Esophagus squamous epithelium (tissue), 5 donors: Measurements from ENCODE around the gene CPA2. TPM values are rescaled to one million over a fixed set of nuclear protein-coding genes. Genes with fewer than 3 reads are reported as not detected.
A peak's percentile ranks its signal among the peaks of the same experiment; 100 is the strongest.

Experiments
- DNase-seq: peaks from one replicate; lab custom pipeline; 2025; lab: John Stamatoyannopoulos, UW
- H3K27ac ChIP-seq, 4 donors: fragments of 200-600 bp; sonication (generic); one replicate each; pipeline ENCODE4 v1.5.1; 2016 to 2019; ENCODE audit warnings: mild to moderate bottlenecking in 1 of 4
- H3K27me3 ChIP-seq, 4 donors: fragments of 200-600 bp; sonication (generic); 1 replicate in 3 of 4; 2 replicates in 1 of 4; pipeline versions ENCODE4 v1.5.1 to v1.6.0; 2017 to 2021; ENCODE audit warnings: antibody characterized with exemption in 1 of 4
- H3K36me3 ChIP-seq, 3 donors: fragments of 200-600 bp; sonication (generic); one replicate each; pipeline ENCODE4 v1.5.1; 2016 to 2019
- H3K4me1 ChIP-seq, 3 donors: fragments of 200-600 bp; sonication (generic); one replicate each; pipeline ENCODE4 v1.5.1; 2017 to 2019
- H3K4me3 ChIP-seq, 4 donors: fragments of 200-600 bp; sonication (generic); 1 replicate in 3 of 4; 2 replicates in 1 of 4; pipeline ENCODE4 v1.5.1; 2016 to 2019; ENCODE audit warnings: mild to moderate bottlenecking in 2 of 4, moderate library complexity in 1 of 4
- H3K9me3 ChIP-seq, 3 donors: fragments of 200-600 bp; sonication (generic); one replicate each; pipeline ENCODE4 v1.5.1; 2016 to 2019
- CTCF ChIP-seq, 6 experiments: fragments of 450-650 bp in 4 of 6; fragments of 200-600 bp in 2 of 6; sonication (generic) in 2 of 6; IDR thresholded peaks; one replicate each; pipeline ENCODE4 v1.5.1; 2016 to 2019; ENCODE audit warnings: antibody characterized with exemption in 6 of 6, mild to moderate bottlenecking in 4 of 6, moderate library complexity in 4 of 6
- POLR2A ChIP-seq, 4 donors: fragments of 450-650 bp; IDR thresholded peaks; one replicate each; pipeline ENCODE4 v1.6.1; 2017; ENCODE audit warnings: antibody characterized with exemption in 4 of 4, mild to moderate bottlenecking in 4 of 4, moderate library complexity in 3 of 4
- WGBS, 2 donors: methylation state at CpG; one replicate each; pipeline ENCODE4 v1.1.5; 2018; 5-methylcytosine and 5-hydroxymethylcytosine counted together
- intact Hi-C: fragments of 100-400 bp; cut with DNase I; formaldehyde crosslinking; loops from one replicate; pipeline ENCODE4 v1.15.0; 2022
- total RNA-seq, 4 donors: library from RNA; depleted of rRNA; stranded (reverse); fragments of >200 nt; gene quantifications; one replicate each; pipeline ENCODE4 v1.1.0, GENCODE V29; 2016
- donor health status: DM: yes; HTN: yes; CAD: no.

Gene CPA2
- total RNA-seq, 4 donors from 2014 or later: not detected

DNA sequence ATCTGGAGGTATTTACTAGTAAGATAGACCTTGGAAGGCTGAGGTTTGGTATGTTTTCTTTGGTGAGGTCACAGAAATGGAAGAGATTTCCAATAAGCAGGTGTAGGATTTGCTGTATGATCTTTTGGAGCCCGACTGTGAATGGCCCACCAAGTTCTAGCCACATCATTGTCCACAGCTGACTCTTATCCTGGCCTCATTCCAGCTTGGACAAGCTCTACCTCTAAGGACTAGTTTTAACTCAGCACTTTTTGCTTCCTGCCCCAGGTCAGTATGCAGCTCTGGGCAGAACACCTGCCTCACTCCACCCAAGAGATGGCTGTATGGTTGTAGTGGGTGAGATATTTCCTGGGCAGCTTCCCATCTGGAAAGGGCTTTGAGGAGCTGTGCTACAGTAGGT lies 20.2 kb downstream of the CPA2 start:
- WGBS, 2 donors: 50 to 55% methylated on average over 1 of the region's 1 CpG

GRCh38 chr7:130288168-130288567 lies 21.5 kb downstream of the CPA2 start:
- no peak for DNase-seq
- WGBS, 2 donors: 86 to 87% methylated on average over 4 of the region's 4 CpGs
- Histone ChIP-seq H3K4me3 (no peak overlapping the region), H3K4me1 (peaks cover 0 to 44% (median 11%) of the 10 kb centered on the region in 3 donors), H3K27ac (peak overlapping the region in 3 of 4 donors; percentile 29 to 77 (median 51)), H3K27me3 (no peaks in the 10 kb centered on the region), H3K9me3 (no peaks in the 10 kb centered on the region), H3K36me3 (no peaks in the 10 kb centered on the region)
- intact Hi-C loops: no loop called here
- TF ChIP-seq POLR2A (IDR thresholded peaks at IDR 0.05) (no peak), CTCF (IDR thresholded peaks at IDR 0.05) (no peak)

More for the DNA sequence above, 20.2 kb downstream of the CPA2 start:
- TF ChIP-seq POLR2A (IDR thresholded peaks at IDR 0.05) (no peak), CTCF (IDR thresholded peaks at IDR 0.05) (no peak)
- intact Hi-C loops: no loop called here
- Histone ChIP-seq H3K27ac (no peak overlapping the region), H3K36me3 (no peaks in the 10 kb centered on the region), H3K4me3 (no peak overlapping the region), H3K9me3 (no peaks in the 10 kb centered on the region), H3K4me1 (peaks cover 0 to 31% (median 4%) of the 10 kb centered on the region in 3 donors), H3K27me3 (no peaks in the 10 kb centered on the region)
- no peak for DNase-seq

DNA sequence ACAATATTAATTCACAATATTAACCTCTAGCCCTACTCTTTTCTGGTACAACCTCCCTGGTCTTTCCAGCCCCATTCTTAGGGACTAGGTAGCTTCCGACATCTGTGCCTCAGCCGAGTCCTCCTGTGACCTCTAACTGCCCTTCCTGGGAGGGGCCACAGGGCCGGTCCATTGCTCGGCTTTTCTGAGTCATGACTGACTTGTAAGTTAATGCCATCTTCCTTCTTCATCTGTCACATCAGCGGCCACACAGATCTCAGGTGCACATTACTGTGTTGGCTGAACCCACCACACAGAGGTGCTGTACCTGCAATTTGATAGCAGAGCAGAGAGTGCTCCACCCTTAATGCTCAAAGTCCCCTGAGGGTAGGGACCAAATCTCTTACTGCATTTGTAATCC lies 22.2 kb downstream of the CPA2 start:
- intact Hi-C loops: no loop called here
- TF ChIP-seq POLR2A (IDR thresholded peaks at IDR 0.05): no peak
- peak in 1 of 6 experiments; percentile 7 for TF ChIP-seq CTCF (IDR thresholded peaks at IDR 0.05)
- Histone ChIP-seq H3K9me3 (no peaks in the 10 kb centered on the region), H3K27me3 (no peaks in the 10 kb centered on the region), H3K4me1 (peaks cover 4 to 50% (median 15%) of the 10 kb centered on the region in 3 donors), H3K27ac (peak overlapping the region in 3 of 4 donors; percentile 72 to 77 (median 75)), H3K36me3 (no peaks in the 10 kb centered on the region), H3K4me3 (no peak overlapping the region)
- DNase-seq: no peak
- 49 to 61% methylated on average over 5 of the region's 5 CpGs for WGBS, 2 donors

DNA sequence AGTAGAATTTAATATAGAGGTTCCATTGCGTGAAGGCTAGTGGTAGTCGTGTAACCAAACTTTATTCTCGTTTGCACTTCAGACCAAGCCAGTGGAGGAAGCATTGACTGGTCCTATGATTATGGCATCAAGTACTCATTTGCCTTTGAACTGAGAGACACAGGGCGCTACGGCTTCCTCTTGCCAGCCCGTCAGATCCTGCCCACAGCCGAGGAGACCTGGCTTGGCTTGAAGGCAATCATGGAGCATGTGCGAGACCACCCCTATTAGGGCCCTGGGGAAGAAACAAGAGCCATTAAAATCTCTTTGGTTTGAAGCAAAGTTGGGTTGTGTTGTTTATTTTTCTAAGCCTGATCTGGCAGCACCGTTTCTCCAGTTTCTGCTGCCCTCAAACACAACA lies 22.8 kb downstream of the CPA2 start:
- H3K27ac ChIP-seq: peak overlapping the region in 3 of 4 donors; percentile 72 to 77 (median 75)
- no peak overlapping the region for H3K4me3 ChIP-seq
- H3K4me1 ChIP-seq: peaks cover 9 to 57% (median 16%) of the 10 kb centered on the region in 3 donors
- intact Hi-C loops: no loop called here
- H3K9me3 ChIP-seq: no peaks in the 10 kb centered on the region
- no peaks in the 10 kb centered on the region for H3K27me3 ChIP-seq
- H3K36me3 ChIP-seq: no peaks in the 10 kb centered on the region
- no peak for TF ChIP-seq POLR2A (IDR thresholded peaks at IDR 0.05)
- no peak for TF ChIP-seq CTCF (IDR thresholded peaks at IDR 0.05)
- DNase-seq: no peak
- 35 to 82% methylated on average over 5 to 9 of the region's 9 CpGs for WGBS, 2 donors

DNA sequence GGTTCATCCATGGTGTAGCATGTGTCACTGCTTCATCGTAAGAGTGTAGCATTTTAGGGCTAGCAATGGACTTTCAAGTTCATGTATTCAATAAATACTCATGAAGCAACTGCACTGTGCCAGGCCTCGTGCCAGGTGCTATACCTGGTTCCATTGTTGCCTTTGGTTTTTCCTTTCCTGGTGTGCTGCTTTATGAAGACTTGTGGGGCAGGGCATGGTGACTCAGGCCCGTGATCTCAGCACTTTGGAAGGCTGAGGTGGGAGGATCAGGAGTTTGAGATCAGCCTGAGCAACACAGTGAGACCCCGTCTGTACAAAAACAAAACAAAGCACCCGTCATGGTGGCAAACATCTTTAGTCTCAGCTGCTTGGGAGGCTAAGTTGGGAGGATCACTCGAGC lies 24.1 kb downstream of the CPA2 start:
- no peaks in the 10 kb centered on the region for H3K9me3 ChIP-seq
- H3K27ac ChIP-seq: peak overlapping the region in 3 of 4 donors; percentile 72 to 77 (median 75)
- 31 to 61% methylated on average over 3 to 5 of the region's 6 CpGs for WGBS, 2 donors
- H3K36me3 ChIP-seq: no peaks in the 10 kb centered on the region
- DNase-seq: no peak
- TF ChIP-seq POLR2A (IDR thresholded peaks at IDR 0.05): no peak
- TF ChIP-seq CTCF (IDR thresholded peaks at IDR 0.05): no peak
- no peaks in the 10 kb centered on the region for H3K27me3 ChIP-seq
- intact Hi-C loops: no loop called here
- H3K4me3 ChIP-seq: no peak overlapping the region
- H3K4me1 ChIP-seq: peaks cover 12 to 68% (median 16%) of the 10 kb centered on the region in 3 donors
